Measurements from ENCODE around the gene ACSM6. TPM values are rescaled to one million over a fixed set of nuclear protein-coding genes. Genes with fewer than 3 reads are reported as not detected.
"Not testable (repeated sequence)": the region's sequence is repeated elsewhere in the genome, so short reads cannot be mapped to it uniquely, and the experiment has no call there.

Gene ACSM6
- total RNA-seq, 3 donors from 2014 or later, result not detected

GRCh38 chr10:95230677-95231586 lies 36.9 kb downstream of the ACSM6 start:
- peak overlapping the region; percentile 72 for H3K4me3 Mint-ChIP-seq
- ATAC-seq, result peak; percentile 75 to 79
- peak; percentile 50 for DNase-seq
- H3K9me3 Mint-ChIP-seq; H3K36me3 Mint-ChIP-seq (ENCODE audit: insufficient read depth); H3K4me1 Mint-ChIP-seq (ENCODE audit: low read depth): not testable (repeated sequence)
- peaks cover 23% of the 10 kb centered on the region for H3K27me3 Mint-ChIP-seq (ENCODE audit: low read depth)

- H3K4me3 Mint-ChIP-seq, result no peak overlapping the region
- peaks cover 12% of the 10 kb centered on the region for H3K4me1 Mint-ChIP-seq (ENCODE audit: low read depth)
- H3K36me3 Mint-ChIP-seq (ENCODE audit: insufficient read depth), result no peaks in the 10 kb centered on the region
- no peak for DNase-seq
- H3K27me3 Mint-ChIP-seq (ENCODE audit: low read depth), result peaks cover 23% of the 10 kb centered on the region
- ATAC-seq, result no peak
- no peaks in the 10 kb centered on the region for H3K9me3 Mint-ChIP-seq
These were observed 39.5 kb downstream of the ACSM6 start for GRCh38 chr10:95233377-95234034.

GRCh38 chr10:95234951-95235350 lies 40.9 kb downstream of the ACSM6 start:
- ATAC-seq (no peak), DNase-seq (no peak)
- H3K4me3 Mint-ChIP-seq, result no peak overlapping the region
- H3K27me3 Mint-ChIP-seq (ENCODE audit: low read depth), result peaks cover 14% of the 10 kb centered on the region
- no peaks in the 10 kb centered on the region for H3K9me3 Mint-ChIP-seq
- H3K4me1 Mint-ChIP-seq (ENCODE audit: low read depth), result peaks cover 12% of the 10 kb centered on the region
- H3K36me3 Mint-ChIP-seq (ENCODE audit: insufficient read depth), result no peaks in the 10 kb centered on the region

GRCh38 chr10:95235676-95236067 lies 41.6 kb downstream of the ACSM6 start:
- Mint-ChIP-seq H3K9me3 (no peaks in the 10 kb centered on the region), H3K27me3 (ENCODE audit: low read depth) (peaks cover 8% of the 10 kb centered on the region), H3K36me3 (ENCODE audit: insufficient read depth) (no peaks in the 10 kb centered on the region), H3K4me1 (ENCODE audit: low read depth) (peaks cover 12% of the 10 kb centered on the region), H3K4me3 (no peak overlapping the region)
- ATAC-seq (no peak), DNase-seq (no peak)

GRCh38 chr10:95236068-95236903 lies 42.2 kb downstream of the ACSM6 start:
- DNase-seq (no peak), ATAC-seq (peak; percentile 83 to 84)
- Mint-ChIP-seq H3K36me3 (ENCODE audit: insufficient read depth) (no peaks in the 10 kb centered on the region), H3K4me3 (no peak overlapping the region), H3K9me3 (no peaks in the 10 kb centered on the region), H3K27me3 (ENCODE audit: low read depth) (peaks cover 2% of the 10 kb centered on the region), H3K4me1 (ENCODE audit: low read depth) (peaks cover 10% of the 10 kb centered on the region)

- no peaks in the 10 kb centered on the region for H3K27me3 Mint-ChIP-seq (ENCODE audit: low read depth)
- peaks cover 10% of the 10 kb centered on the region for H3K4me1 Mint-ChIP-seq (ENCODE audit: low read depth)
- ATAC-seq (no peak), DNase-seq (no peak)
- H3K4me3 Mint-ChIP-seq, result no peak overlapping the region
- H3K36me3 Mint-ChIP-seq (ENCODE audit: insufficient read depth), result no peaks in the 10 kb centered on the region
- no peaks in the 10 kb centered on the region for H3K9me3 Mint-ChIP-seq
These were observed 43.5 kb downstream of the ACSM6 start for GRCh38 chr10:95237376-95238170.

- not testable (repeated sequence) for H3K36me3 Mint-ChIP-seq (ENCODE audit: insufficient read depth); DNase-seq; H3K27me3 Mint-ChIP-seq (ENCODE audit: low read depth); H3K9me3 Mint-ChIP-seq; H3K4me3 Mint-ChIP-seq; ATAC-seq; H3K4me1 Mint-ChIP-seq (ENCODE audit: low read depth)
These were observed 46.1 kb downstream of the ACSM6 start for GRCh38 chr10:95240096-95240495.

GRCh38 chr10:95240811-95241210 lies 46.8 kb downstream of the ACSM6 start:
- Mint-ChIP-seq H3K27me3 (ENCODE audit: low read depth) (peaks cover 8% of the 10 kb centered on the region), H3K36me3 (ENCODE audit: insufficient read depth) (no peaks in the 10 kb centered on the region), H3K9me3 (no peaks in the 10 kb centered on the region), H3K4me1 (ENCODE audit: low read depth) (peaks cover 10% of the 10 kb centered on the region), H3K4me3 (no peak overlapping the region)
- DNase-seq (no peak), ATAC-seq (no peak)

- DNase-seq (no peak), ATAC-seq (no peak)
These were observed 47.5 kb downstream of the ACSM6 start for GRCh38 chr10:95241533-95241932.

GRCh38 chr10:95242581-95243317 lies 48.7 kb downstream of the ACSM6 start:
- Mint-ChIP-seq H3K9me3 (no peaks in the 10 kb centered on the region), H3K4me1 (ENCODE audit: low read depth) (no peaks in the 10 kb centered on the region), H3K36me3 (ENCODE audit: insufficient read depth) (no peaks in the 10 kb centered on the region), H3K4me3 (no peak overlapping the region), H3K27me3 (ENCODE audit: low read depth) (peaks cover 8% of the 10 kb centered on the region)
- ATAC-seq, result peak; percentile 66 to 68
- no peak for DNase-seq

More at GRCh38 chr10:95241533-95241932, 47.5 kb downstream of the ACSM6 start:
- Mint-ChIP-seq H3K9me3 (no peaks in the 10 kb centered on the region), H3K27me3 (ENCODE audit: low read depth) (peaks cover 8% of the 10 kb centered on the region), H3K4me3 (no peak overlapping the region), H3K36me3 (ENCODE audit: insufficient read depth) (no peaks in the 10 kb centered on the region), H3K4me1 (ENCODE audit: low read depth) (peaks cover 3% of the 10 kb centered on the region)

- ATAC-seq (no peak), DNase-seq (no peak)
- H3K9me3 Mint-ChIP-seq, result no peaks in the 10 kb centered on the region
- H3K36me3 Mint-ChIP-seq (ENCODE audit: insufficient read depth), result no peaks in the 10 kb centered on the region
- H3K27me3 Mint-ChIP-seq (ENCODE audit: low read depth), result peaks cover 8% of the 10 kb centered on the region
- H3K4me3 Mint-ChIP-seq, result no peak overlapping the region
- H3K4me1 Mint-ChIP-seq (ENCODE audit: low read depth), result no peaks in the 10 kb centered on the region
These were observed 49.2 kb downstream of the ACSM6 start for GRCh38 chr10:95243318-95243617.

GRCh38 chr10:95244152-95244551 lies 50.1 kb downstream of the ACSM6 start:
- H3K9me3 Mint-ChIP-seq, result no peaks in the 10 kb centered on the region
- no peak for ATAC-seq

GRCh38 chr10:95245425-95246055 lies 51.5 kb downstream of the ACSM6 start:
- peaks cover 10% of the 10 kb centered on the region for H3K27me3 Mint-ChIP-seq (ENCODE audit: low read depth)
- no peaks in the 10 kb centered on the region for H3K4me1 Mint-ChIP-seq (ENCODE audit: low read depth)
- H3K9me3 Mint-ChIP-seq, result no peaks in the 10 kb centered on the region
- H3K4me3 Mint-ChIP-seq, result no peak overlapping the region
- no peaks in the 10 kb centered on the region for H3K36me3 Mint-ChIP-seq (ENCODE audit: insufficient read depth)
- ATAC-seq (peak in 1 of 2 donors; percentile 13), DNase-seq (no peak)

More at GRCh38 chr10:95244152-95244551, 50.1 kb downstream of the ACSM6 start:
- no peak for DNase-seq
- H3K4me1 Mint-ChIP-seq (ENCODE audit: low read depth), result no peaks in the 10 kb centered on the region
- no peaks in the 10 kb centered on the region for H3K36me3 Mint-ChIP-seq (ENCODE audit: insufficient read depth)
- H3K4me3 Mint-ChIP-seq, result no peak overlapping the region
- H3K27me3 Mint-ChIP-seq (ENCODE audit: low read depth), result peaks cover 8% of the 10 kb centered on the region

Data from activated T-cell treated with anti-CD3 and anti-CD28 coated beads, Interleukin-2, amount 50 U/mL, for 4 hours (primary cell).